ENCODE measurements around the gene EBLN2. TPM values are rescaled to one million over a fixed set of nuclear protein-coding genes. Genes with fewer than 3 reads are reported as not detected.

Gene EBLN2
- total RNA-seq, 1 donor from 2014 or later = 2.1 TPM

GRCh38 chr3:73108750-73109149, 47.3 kb downstream of the EBLN2 start:
- no peak for ATAC-seq

- ATAC-seq = no peak
These were observed 49.1 kb downstream of the EBLN2 start for GRCh38 chr3:73110530-73110929.

Other genes starting within 250 kb of the EBLN2 start
- gene SHQ1, start 213.2 kb upstream of the EBLN2 start, total RNA-seq = 16.7 TPM
- gene GXYLT2, start 173.6 kb upstream of the EBLN2 start, total RNA-seq = 2.2 TPM
- gene PPP4R2, start 64.8 kb upstream of the EBLN2 start, total RNA-seq = 44.5 TPM

Measured in esophagus mucosa (tissue), 1 donor.